Measurements from ENCODE around the gene SPTBN5.

Gene SPTBN5

GRCh38 chr15:41900526-41901380 is 6.9 kb upstream of the SPTBN5 start:
- no peak for DNase-seq

DNA sequence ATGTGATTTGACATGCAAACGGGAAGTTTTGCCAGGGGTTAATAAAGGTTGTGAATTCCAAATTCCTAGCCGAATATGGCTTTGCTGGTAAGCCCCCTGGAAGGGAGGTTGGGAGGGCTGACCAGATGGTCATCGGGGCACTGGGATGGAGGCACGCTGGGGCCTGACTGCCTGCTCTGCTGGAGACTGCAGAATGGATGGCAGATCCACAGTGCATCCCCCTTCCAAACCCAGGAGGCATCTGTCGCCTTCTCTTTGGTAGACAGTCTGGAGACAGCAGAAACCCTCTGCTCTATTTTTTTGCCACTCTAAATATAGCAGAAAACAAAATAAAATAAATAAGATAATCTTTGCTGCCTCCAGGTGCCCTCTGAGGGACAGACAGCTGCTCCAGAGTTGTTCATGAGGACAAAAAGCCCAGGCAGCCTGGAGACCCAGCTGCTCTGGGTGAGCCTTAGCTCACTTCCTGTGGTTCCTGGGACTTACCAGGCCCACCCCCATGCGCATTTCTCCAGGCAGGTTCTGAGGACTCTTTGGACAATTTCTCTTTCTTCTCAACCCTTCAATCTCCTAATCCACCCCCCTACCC is 6.1 kb upstream of the SPTBN5 start:
- DNase-seq, result peak; percentile 55

- DNase-seq, result no peak
Measured at GRCh38 chr15:41897363-41897799, 3.5 kb upstream of the SPTBN5 start.

DNA sequence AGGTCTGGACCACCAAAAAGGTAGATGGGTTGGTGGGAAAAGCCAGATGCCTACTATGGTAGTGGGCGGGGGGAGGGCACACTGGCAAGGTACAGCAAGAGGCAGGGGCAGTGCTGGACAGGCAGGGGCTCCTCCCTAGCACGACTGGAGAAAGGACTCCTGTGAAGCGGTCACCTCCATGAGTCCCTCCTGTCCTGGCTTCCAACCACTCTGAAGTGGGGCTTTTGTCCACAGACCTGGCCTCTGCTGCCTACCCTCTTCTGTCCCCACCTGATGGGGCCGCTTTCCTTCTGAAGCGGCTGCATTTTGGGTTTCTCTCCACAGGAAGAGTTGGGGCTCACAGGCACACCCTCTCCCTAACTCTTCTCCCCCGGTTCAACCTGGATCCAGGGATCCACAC is 2.7 kb upstream of the SPTBN5 start:
- no peak for DNase-seq

GRCh38 chr15:41895957-41896356 is 2.1 kb upstream of the SPTBN5 start:
- DNase-seq, result no peak

DNA sequence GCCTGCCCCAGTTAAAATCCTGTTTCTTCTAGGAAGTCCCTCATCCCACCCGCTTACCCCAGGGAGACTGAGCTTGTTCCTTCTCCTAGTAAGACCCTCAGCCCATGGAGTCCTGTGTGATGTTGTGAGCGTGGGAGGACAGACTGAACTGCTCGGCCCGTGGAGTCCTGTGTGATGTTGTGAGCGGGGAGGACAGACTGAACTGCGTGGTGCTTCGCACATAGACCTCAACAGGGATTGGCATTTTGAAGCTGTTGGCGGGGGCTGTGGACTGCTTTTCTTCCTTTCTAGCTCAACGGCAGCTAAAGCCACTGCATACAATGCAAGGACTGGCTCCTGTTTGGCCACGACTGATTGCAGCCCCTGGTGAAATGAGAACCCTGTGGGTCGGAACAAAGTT is 1.6 kb upstream of the SPTBN5 start:
- no peak for DNase-seq

DNA sequence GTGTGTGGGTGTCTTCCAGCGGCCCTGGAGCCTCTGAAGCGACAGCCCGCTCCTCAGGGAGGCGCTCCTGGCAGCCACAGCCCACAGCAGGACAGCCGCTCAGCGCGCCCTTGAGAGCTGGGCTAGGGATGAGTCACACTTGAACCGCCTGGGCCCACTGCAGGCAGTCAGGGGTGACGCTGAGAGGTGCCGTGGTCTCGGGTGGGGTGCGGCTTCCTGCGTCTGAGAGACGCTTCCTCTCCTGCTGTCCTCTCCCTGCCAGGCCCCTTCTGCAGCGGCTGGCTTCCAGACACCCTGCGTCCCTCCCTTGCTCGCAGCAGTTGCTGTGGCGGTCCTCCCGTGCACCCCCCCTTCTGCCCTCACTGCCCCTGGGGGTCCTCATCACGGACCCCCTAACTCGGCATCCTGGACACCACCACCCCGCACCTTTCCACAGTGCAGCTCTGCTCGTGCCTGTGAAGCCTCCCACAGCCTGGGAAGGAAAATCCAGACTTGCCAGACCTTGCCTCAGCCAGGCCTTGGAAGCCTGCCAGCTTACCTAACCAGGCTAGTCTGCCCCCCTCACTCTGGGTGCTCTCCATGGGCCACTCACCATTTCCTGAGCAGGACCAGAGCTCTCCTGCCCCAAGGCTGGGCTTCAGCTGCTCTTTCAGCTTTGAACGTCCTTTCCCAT is 1.1 kb upstream of the SPTBN5 start:
- no peak for DNase-seq

DNA sequence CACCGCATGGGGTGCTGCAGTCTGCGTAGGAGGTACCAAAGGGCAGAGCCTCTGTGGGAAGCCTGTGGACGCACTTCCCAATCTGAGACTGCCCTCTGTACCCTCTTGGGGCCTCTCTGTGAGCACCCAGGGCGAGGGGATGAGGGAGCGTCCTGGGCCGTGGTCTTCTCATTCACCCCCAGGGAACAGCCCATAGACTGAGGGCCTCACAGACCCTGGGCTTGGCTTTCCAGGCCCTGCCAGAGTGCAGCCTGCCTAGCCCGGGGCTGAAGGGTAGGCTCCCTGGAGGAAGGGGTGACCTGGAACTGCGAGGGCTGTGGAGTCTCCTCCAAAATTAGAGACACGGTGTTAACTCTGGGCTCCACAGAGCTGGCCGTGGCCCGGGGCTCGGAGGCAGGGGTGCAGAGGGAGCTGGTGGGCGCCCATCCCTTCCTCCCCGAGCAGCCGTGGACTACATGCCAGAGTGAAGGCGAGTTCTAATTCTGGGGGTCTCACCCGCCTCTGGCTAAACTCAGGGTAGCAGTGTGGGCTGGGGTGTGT is 468 bp upstream of the SPTBN5 start:
- DNase-seq, result no peak

GRCh38 chr15:41892621-41893421 is 1.0 kb downstream of the SPTBN5 start:
- no peak for DNase-seq

DNA sequence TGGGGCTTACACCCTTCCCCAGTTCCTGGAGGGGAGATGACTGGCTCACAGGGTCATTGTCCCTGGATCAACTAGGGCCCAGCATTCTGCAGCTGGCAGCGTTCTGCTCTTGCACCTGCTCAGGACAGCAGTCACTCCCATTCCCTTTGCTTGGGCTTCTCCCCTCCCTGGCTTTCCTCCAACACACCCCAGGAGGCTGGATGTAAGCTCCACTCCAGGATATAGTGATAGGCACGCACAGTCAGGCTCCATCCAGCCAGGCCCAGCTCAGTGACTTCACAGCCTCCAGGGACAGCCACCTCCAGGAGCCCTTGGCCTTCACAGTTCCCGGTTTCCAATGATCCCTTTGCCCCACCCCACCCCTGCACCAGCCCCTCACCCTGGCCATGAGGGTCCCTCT is 1.9 kb downstream of the SPTBN5 start:
- DNase-seq, result peak; percentile 64

DNA sequence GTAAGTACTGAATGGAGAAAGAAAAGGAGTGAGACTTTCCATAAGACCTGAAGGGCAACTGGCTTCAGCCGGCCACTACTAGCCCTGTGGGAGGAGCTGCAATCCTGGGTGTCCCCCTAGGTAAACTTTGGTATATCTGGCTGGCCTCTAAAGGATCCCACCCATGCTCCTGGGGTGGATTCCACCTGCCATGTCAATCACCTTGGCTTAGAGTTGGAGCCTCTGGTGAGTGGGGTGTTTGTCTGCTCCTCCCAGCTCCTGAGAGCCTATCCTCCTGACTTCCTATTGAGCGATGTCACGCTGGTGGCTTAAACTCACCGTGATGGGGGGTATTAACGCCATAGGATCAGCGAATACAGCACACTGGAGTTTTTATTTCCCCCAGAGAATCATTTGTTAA is 2.6 kb downstream of the SPTBN5 start:
- no peak for DNase-seq

- no peak for DNase-seq
Measured at GRCh38 chr15:41890050-41890690, 3.7 kb downstream of the SPTBN5 start.

GRCh38 chr15:41888662-41889253 is 5.1 kb downstream of the SPTBN5 start:
- DNase-seq, result no peak

DNA sequence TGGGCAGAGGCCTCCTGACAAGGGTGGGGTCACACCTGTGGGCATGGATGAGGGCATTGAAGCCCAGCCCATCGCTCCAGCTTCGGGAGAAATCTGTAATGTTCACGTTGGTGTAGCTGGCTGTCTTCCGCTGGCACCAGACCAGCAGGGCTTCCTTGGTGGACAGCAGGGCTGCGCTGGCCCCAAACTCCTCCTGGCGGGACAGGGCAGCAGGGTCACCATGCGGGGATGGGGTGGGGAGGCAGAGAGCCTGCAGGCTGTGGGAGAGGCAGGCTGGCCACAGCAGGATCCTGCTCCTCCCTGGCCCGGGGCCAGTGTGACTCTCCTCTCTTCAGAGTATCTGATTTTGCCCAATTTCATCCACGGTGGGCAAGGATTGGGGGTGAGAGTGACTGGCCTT is 6.0 kb downstream of the SPTBN5 start:
- no peak for DNase-seq

GRCh38 chr15:41887161-41887560 is 6.7 kb downstream of the SPTBN5 start:
- no peak for DNase-seq

GRCh38 chr15:41886741-41887140 is 7.1 kb downstream of the SPTBN5 start:
- DNase-seq, result no peak

GRCh38 chr15:41885841-41886240 is 8.0 kb downstream of the SPTBN5 start:
- DNase-seq, result no peak

DNA sequence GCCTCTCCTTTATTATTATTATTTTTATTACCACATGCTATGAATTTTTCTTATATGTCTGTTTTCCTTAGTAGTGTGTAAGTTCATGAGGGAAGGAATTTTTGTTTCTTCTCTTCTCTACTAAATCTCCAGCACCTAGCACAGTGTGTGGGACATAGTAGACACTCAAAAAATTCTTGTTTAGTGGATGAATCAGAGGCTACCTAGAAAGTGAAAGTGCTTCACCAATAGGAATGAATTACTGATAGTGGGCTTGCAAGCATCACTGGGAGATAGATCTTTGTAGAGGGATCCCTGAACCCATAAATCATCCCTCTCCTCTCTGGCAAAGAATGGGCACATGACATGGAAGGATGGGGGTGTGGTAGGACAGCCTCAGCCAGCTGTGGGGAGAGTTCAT is 8.5 kb downstream of the SPTBN5 start:
- no peak for DNase-seq

DNA sequence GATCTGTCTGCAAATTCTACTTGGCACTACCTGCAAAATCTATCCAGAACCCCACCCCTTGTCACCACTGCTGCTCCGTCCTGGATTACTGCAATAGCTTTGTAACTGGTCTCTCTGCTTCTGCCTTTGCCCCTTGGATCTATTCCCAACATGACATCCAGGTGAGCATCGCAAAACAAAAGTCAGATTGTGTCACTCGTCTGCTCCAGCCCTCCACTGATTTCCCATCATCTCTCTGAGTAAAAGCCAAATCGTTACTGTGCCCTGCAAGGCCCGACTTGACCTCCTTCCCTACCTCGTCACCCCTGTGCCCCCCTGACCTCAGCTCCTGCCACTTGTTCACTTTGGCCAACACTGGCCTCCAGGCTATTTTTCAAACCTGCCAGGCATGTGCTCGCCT is 9.4 kb downstream of the SPTBN5 start:
- DNase-seq, result no peak

- no peak for DNase-seq
Measured at GRCh38 chr15:41883484-41883825, 10.4 kb downstream of the SPTBN5 start.

GRCh38 chr15:41882689-41883483 is 11.0 kb downstream of the SPTBN5 start:
- no peak for DNase-seq

All from NCI-H524 treated with DMSO at 0.1 percent for 48 hours (cell line).